Ammon's horn (tissue), 1 donor: ENCODE data around the gene TRNP1.
A peak's percentile ranks its signal among the peaks of the same experiment; 100 is the strongest.

ENCODE experiments used
- DNase-seq: peaks from one replicate; pipeline ENCODE4 v3.0.0-alpha.2; 2016; ENCODE audit warnings: low spot score

The TRNP1 gene

DNA sequence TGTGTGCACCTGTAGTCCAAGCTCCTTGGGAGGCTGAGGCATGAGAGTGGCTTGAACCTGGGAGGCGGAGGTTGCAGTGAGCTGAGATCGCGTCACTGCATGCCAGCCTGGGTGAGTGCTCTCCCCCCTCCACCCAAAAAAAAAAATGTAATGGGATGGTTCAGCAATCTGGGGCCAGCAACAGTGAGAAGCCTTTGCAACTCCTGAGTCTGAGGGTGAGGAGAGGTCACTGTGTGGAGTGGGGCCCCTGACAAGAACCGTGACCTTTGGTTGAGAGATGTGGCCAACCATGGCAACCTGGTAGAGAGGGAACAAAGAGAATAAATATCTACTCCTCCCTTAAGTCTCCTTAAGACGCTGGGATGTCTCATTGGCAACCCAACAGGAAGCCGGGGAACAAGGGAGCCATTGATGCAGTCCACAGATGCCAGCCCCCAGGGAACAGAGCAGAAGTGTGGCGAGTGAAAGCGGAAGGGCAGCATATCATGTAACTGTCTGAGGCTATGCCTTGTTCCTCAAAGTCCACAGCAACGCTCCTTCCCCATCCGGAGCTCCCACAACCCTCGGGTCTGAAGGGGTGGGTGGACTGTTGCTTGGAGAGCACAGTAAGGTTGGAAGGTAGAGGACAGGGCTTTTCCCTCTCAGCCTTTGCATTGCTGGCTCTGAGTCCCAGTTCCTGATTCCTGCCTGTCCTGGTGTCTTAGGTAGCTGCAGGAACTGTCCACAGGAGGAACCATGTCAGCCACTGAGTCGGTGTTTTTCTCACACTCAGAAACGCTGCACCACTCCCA lies 8.3 kb downstream of the TRNP1 start:
- DNase-seq = peak; percentile 87

DNA sequence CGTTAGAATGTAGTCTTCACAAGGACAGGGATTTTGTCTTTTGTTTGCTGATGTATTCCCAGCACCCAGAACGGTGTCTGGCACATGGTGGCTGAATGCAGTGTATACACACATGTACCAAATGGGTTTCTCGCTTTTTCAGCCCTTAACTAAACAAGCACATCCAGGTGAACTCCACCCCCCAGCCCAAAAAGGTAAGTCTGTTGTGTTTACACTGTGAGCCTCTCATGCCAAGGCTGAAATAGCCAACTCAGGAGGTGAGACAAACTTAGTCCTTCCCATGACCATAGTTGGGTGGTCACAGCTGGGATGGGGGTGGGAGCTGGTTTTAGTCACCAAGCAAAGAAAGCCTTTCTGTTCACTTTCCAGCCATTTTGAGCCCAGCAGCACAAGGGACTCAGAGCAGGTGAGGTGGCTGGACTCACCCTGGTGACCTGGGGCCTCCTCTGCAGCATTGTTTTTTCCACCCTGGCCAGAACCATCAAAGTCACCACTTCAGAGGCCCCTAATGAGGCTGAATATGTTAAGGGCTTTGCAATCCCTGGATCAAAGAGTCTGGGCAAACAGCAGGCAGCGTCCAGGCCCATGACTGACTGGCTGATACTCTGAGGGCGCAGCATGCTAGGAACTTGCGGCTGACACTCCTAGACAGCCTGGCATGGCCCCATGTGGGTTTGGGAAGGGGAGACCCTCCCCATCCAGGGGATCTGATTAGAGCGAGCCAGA lies 10.4 kb downstream of the TRNP1 start:
- DNase-seq = no peak

DNA sequence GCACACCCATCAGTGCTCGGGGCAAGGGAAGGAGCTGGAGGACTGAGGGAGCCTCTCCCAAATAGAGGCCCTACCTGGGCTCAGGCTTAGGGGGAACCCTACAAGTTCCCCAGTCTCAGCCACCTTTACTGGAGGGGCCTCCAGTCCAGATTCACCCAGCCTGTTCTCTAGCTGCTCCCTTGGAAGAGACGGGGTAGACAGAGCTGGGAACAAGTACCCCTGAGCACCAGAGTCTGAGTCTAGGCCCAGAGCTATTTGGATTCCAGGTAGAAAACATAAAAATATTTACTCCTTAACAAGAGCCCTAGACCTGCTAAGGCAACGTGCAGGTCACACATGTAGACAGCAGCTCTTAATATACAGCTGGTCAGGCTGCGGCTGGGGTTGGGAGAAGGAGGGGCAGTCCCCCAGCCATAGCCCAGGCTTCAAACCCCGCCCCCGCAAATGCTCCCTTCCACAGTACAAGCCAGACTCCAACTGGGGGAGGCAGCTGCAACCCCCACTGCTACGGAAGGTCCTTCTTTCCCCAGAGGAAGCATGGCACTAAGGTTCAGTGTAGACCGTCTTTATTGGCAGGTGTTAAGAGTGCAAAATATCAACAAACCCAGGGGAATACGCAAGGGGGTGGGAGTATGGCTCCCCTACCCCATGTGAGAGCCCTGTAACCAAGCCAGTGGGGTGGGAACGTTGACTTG lies 11.1 kb downstream of the TRNP1 start:
- no peak for DNase-seq

DNA sequence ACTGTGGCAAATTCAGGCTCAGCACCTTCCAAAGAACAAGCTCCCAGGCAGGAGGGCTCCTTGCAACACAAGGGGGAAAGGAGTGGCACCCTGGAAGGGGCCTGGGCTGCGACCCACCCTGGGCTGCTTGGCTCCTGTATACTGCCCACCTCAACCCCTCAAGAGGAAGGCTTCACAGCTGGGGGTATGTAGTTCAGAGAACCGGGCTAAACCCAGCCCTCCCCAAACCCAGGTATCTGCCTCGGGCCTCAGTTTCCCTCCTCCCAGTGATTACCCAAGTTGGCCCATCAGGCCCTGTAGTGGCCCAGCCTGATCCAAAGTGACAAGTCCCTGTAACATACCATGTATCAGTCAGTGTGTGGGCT lies 11.7 kb downstream of the TRNP1 start:
- no peak for DNase-seq

DNA sequence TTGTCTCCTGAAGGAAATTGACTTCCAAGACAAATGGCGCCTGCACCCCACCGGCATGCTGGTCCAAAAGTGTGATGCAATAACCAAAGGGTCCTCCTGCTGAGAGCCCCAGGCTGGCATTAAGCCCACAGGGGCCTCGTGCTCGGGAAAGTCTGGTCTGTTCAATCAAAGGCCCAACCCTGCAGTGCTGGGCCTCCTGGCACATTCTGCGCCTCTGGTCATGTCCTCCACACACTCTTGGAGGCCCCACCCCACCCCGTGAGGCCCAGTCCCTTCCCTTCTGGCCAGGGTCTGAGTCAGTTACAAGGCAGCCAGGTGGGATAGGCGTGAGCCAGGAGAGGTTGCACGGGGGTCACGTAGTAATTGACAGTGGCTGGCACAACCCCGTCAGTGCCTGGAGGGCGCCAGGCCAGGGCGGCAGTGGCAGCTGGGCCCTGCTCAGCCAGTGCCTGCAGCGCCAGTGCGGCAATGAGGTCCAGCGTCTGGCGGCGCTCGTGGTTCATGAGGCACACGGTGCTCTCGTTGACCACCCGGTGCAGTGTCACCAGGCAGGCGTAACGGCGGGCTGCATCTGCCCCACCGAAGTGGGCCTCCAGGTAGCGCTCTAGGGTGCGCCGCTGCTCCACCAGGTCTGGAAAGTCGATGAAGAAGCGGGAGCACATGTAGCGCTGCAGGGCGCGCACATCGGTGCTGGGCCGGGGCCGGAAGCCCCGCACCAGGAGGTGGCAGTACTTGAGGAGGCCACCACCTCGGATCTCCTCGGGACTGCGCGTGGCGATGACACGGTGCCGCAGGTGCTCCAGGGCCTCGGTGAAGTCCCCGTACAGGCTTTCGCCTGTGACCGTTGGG lies 12.4 kb downstream of the TRNP1 start:
- DNase-seq = no peak

DNA sequence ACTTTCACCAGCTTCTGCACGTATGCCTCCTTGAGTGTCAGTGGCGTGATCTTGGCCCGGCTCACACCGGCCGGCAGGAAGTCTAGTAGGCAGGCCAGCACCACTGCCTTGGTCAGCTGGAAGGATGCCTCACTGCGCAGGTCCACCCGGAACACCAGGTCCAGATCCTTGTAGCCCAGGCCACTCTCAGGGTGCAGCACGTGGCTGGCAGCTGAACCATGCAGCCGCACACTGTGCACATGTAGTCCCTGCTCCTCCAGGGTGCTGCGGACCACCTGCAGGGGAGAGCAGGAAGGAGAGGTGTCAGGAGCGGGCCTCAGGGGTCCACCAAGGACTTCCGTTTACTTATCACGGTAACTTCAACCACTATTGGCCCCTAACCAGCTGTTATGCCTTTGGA lies 13.2 kb downstream of the TRNP1 start:
- no peak for DNase-seq

DNA sequence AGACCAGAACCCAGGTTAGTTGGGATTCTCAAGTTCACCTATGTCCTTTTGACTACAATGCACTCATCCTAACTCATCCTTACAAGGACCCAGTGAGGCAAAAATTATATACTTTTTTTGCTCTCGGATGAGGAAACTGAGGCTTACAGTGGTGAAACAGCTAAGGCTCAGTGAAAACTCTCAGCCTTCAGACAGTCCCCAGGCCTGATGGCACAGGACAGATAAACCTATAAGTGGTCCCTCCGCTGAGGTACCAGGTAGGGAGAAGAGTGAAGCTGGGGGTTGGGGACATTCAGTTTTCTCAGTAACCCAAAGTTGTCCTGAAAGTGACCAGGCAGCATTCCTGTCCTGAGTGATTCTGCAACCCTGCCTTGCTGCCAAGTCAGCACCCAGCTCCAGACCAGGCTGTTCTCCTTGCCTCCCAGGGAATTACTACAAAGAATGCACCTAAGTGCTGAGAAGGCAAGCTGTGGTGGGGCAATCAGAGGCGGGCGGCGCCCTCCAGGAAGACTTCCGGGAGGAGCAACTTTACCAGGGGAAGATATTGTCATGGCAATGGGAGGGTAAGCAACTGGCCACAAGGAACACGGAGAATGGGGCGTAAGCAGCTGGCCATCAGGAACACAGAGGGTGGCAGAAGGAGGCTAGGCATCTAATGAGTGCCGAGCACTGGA lies 14.6 kb downstream of the TRNP1 start:
- DNase-seq = no peak

DNA sequence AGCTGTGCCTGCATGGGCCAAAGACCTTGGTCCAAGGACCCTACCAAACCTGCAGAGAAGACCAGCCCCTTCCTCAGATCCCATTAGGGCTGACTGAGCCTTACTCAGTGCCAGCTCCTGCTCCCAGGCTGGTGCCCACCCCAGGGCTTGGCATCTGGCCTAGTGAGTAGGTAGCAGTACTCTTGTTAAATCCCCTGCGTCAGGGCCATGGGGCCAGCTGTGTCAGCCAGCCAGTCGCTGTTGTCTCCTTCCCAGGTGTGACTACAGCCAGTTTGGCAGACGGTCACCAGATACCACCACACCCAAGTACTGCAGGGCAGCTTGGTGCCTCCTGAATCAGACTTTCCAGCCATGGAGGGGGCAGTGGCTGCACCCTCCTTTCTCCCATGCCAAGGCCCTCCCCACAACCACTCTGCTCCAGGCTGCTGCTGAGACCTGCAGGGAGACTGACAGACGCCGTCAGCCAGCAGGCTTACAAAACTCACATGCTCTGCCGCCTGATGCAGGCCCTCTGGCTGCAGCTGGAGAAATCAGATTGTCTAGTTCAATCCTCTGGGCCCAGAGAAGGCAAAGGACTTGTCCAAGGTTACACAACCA lies 16.2 kb downstream of the TRNP1 start:
- no peak for DNase-seq

DNA sequence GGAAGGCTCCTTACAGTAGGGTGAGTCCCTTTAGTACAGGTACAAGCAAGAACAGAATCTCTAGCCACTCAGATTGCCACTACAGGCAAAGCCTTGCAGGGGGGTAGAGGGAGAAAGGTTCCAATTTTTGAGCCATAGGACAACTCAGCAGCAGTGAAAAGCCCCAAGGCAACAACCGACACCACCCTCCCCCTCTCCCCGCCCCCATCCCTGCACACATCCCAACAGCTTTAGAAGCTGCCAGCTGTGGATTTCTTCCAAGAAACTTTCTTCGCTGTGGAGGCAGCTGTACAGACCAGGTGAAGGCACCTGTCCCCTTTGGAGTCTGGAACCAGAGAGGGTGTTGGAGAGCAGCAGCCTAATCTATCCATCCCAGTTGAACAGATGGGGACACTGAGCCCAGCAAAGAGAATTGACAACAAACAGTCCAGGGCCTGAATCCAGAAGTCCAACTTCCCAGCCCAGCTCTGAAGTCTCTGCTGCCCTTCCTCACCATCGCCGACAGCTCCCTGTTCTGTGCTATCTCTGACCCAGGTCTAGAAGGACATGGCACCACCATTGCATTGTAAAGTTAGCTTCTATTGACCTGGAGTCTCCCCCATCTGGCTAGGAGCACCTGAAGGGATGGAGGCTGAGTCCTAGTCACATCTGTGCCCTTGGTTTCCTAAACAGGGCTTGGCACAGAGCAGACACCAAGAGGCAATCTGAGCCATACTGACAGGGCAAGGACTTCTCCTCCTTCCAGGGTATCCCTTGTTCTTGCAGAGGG lies 16.9 kb downstream of the TRNP1 start:
- no peak for DNase-seq

DNA sequence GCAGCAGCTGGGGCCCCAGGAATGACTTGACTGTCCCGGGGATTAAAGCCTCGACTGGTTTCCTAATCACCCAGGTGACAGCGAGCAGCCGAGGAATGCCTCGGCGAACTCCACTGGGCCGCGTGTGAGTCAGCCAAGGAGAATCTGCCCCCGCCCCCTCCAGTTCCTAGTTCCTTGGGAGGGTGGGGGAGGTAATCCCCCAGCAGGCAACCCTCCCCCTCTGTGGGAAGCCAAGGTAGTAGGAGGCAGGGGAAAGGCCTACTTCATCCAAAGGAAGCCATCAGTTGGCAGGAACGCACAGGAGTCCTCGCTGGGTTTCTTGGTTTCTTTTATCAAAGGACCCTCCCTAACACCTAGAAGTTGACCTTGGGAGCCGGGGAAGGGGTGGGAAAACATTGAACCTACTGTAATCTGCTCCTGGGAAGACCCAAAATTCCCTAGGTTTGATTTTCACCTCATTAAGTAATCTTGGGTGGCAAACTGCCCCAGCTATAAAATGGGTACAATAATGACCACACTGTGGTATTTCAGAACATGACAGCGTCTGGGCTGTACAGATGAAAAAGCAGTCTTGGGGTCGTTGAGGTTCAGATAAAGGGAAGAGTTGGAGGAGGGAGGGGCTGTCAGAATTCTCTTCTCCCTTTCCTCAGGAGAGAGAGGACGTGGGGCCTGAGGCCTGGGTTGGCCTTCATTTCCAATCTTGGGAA lies 17.7 kb downstream of the TRNP1 start:
- no peak for DNase-seq

DNA sequence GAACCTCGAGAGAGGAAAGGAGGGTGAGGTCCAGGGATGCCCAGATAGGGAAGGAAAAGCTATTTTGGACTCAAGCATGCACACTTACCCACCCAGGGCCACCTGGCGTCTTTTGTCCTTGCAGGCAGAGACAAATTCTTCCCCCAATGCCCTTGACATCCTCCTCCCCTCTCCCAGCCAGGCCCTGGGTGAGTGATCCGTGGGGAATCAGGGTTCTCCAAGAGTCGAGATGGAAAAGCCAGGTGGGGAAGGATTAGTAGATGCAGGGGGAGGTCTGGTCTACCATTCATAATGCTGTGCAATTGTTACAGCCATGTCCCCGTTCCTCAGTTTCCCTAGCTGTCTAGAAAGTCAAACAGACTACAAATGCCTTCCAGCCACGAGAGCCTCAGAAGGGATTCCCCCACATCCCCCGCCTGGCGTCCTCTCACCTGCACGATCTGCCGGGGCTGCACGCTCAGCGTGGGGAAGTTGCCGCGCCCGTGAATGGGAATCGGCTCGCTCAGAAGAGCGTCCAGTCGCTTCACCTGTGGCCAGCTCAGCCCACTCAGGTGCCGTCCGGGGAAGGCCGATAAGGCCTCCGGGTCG lies 18.6 kb downstream of the TRNP1 start:
- no peak for DNase-seq

DNA sequence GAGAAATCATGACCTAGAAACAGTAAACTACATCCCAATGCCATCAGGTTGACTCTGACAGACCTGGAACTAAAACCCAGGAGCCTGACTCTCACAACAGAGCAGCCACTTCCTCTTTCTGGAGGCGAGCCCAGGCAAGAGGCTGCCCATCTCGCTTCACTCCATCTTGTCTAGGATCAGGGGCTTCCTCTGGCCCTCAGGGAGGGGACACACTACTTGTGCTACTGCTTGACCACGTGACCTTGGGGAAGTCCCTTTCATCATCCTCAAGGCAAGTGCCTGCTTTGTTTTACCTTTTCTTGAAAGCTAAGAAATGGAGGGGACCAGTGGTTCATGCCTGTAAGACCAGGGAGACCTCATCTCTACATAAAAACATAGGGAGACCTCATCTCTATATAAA lies 21.8 kb downstream of the TRNP1 start:
- no peak for DNase-seq

DNA sequence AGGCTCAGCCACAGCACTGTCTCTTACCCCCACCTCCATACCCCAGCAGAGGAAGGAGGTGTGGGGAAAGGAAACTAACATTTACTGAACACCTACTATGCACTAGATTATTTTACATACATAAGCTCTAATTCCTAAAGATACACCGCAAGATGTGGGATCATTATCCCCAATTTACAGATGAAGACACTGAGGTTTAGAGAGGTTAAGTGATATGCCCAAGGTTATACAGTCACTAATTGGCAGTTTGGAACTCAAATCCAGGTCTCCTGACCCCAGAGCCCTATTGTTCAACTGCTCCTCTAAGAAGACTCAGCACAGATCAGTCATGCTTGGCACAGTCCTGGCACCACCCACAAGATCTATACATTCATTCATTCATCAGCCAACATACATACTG lies 22.9 kb downstream of the TRNP1 start:
- DNase-seq = no peak

DNA sequence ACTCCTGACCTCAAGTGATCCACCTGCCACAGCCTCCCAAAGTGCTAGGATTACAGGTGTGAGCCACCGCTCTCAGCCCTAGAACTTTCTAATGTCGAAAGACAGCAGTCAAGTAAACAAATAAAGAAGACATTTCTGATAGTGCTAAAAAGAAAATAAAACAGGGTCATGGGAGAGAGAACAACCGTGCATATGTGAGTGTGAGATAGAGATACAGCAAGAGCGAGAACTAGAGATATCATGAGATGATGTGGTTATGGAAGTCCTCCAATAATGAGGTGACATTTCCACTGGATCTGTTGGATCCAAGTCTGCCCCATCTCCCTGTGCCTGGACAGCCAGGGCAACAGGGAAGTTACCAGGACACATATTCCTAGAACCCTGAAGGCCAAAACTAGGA lies 23.7 kb downstream of the TRNP1 start:
- DNase-seq = no peak

DNA sequence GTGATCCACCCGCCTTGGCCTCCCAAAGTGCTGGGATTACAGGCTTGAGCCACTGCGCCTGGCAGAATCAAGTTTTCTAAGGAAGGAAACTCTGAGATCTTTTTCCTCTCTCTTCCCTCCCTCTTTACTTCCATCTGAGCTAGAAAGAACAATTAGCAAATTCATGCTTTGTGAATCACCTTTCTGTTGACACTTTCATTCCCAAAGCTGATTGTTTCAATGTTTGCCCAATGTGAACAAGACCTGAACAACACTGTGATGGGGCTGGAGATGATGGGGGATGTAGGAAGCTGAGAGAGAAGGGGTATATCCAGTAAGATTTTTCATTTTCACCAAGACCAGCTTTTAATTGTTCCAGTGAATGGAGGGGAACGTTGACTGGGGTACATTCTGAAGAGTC lies 24.8 kb downstream of the TRNP1 start:
- no peak for DNase-seq

DNA sequence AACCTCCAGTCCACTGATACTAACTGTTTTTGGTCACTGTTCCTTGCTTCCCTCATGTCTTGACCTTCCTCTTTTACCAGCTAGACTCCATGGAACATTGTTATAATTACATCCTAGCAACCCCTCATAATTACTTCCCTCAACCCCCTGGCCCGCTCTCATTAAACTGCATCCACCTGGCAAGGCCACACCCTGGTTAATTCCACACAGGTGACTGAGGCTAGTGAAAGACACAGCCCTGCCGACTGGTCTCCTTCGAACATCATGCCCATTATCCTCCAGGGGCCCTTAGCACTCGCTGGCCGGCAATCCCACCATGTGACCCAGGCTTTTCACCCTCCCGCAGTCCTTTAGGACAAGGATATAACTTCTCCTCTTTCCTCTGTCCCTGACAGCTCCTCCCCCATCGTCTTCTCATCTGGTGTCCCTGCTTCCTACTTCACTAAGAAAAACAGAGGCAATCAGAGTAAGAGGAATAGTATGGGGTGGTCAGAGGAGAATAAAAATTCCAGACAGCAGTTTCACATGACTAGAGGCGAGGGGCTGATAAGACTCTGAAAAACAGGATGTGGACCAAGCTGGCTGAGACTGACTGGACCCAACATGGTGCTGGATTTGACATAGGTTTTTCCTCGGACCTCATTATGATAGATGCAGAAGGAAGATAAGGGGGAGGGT lies 28.0 kb downstream of the TRNP1 start:
- DNase-seq = no peak

DNA sequence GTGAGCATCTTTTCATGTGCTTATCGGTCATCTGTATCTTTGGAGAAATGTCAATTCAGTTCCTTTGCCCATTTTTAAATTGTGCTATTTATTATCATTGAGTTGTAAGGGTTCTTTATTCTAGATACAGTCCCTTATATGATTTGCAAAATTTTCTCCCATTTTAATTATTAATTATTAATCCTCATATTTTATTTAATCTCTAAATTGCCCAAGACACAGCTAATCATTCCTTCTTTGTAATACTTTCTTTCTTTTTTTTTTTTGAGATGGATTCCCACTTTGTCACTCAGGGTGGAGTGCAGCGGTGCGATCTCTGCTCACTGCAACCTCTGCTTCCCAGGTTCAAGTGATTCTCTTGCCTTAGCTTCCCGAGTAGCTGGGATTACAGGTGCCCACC lies 32.2 kb downstream of the TRNP1 start:
- no peak for DNase-seq

DNA sequence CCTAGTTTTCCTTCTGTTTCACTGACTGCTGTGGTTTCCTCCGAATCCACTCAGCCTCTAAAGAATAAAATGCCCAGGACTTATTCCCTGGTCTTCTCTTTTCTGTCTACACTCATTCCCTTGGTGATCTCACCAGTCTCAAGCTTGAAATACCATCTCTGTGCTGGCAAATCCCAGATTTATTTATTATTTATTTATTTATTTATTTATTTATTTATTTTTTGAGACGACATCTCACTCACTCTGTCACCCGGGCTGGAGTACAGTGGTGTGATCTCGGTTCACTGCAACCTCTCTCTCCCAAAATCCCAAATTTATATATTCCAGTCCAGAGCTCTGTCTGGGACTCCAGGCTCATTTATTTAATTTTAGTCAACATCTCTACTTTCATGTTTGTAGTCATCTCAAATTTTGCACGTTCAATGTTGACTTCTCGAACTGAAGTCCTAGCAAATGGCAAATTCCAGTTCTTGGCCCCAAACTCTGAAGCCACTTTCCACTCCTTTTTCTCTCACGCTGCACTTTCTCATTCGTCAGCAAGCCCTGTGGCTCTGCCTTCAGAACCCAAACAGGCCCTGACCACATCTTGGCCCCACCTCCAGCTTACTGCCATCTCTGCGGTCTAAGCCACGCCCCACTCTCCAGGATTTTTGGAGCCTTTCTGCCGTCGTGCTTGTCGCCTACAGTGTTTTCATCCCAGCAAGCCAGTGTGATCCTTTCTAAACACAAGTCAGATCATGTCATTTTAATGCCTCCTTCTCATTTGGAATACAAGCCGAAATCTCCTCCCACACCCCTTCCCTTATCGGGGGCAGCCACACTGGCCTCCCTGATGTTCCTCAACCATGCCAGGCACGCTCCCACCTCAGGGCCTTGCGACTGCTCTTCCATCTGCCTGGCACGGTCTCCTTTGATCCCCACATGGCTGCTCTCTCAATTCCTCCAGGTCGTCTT lies 33.4 kb downstream of the TRNP1 start:
- no peak for DNase-seq
